HG03342 (cell line): Measurements from ENCODE around the gene PIGQ.

Source experiments
- ATAC-seq: cut with Tn5 transposase; IDR thresholded peaks from one replicate; pipeline ENCODE4 v1.9.1; 2021; ENCODE audit warnings: mild to moderate bottlenecking, moderate library complexity; ENCODE audit not compliant: unreplicated experiment

PIGQ gene

DNA sequence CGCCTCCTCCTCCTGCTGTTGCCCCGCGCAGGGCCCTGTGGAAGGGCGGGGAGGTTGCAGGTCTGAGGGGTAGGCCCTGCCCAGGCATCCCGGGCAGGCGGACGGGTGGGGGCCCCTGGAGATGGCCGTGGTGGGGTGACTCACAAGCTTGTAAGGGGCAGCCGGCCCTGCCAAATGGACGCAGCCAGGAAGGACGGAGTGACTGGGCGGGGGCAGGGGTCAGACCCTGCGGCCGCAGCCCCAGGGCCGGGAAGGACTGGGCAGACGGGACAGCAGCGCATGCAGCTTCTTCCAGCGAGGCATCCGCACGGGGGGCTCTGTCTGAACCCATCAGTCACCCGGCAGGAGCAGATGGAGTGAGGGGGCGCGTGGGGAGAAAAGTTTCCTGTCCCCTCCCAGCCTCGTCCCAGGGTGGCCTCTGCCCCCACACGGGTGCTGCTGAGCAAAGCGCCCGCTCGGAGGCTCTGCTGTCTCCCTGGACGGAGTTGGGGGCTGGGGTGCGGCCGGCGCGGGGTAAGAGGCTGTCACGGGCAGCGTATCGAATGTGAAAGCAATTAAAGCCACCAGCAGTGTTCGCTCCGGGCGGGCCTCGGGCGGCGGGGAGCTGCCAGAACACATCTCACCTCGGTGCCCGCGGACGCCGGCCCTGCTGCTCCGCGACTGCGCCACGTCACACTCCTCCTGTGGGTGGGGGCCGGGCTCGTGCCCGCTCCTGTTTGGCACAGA lies 15.0 kb upstream of the PIGQ start:
- ATAC-seq: no peak

GRCh38 chr16:555528-556473 lies 14.0 kb upstream of the PIGQ start:
- ATAC-seq: no peak

- ATAC-seq: no peak
Measured at GRCh38 chr16:556474-557173, 13.1 kb upstream of the PIGQ start.

DNA sequence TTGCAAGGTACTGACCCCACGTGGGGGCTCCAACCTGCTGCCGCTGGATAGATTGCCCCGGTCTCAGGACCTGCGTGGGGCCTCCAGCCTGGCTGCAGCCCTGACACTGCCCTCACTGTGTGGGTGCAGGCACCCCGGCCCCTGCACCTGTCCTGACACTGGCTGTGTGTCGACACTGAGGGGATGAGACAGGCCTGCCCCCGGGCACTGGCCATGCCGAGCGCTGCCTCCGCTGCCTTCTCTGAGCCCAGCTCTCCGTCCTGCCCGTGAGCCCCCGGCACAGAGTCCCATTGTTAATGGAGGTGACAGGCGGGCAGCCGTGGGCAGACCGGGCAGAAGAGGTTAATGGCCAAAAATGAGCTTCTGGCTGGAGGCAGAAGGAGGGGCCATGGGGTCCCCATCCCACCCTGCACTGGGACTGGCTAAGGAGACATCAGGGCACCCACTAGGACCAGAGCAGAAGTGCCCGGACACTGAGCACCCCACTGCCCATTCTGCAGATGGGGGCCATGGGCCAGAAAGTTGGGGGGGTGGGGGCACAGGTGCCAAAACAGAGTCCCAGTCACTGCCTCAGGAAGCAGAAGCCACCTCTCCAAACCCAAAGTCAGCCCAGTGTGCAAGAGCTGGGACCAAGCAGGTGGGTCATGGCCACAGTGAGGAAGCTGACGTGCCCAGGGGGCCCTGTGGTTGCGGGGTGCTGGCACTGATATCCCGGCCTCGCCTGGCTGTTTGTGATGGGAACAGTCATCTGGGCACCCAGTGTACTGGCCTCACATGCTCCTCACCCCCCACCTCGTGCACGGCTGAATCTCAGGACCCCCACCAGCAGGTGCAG lies 12.1 kb upstream of the PIGQ start:
- no peak for ATAC-seq

GRCh38 chr16:558298-559020 lies 11.3 kb upstream of the PIGQ start:
- ATAC-seq: no peak

- no peak for ATAC-seq
Measured at GRCh38 chr16:559021-559380, 10.8 kb upstream of the PIGQ start.

DNA sequence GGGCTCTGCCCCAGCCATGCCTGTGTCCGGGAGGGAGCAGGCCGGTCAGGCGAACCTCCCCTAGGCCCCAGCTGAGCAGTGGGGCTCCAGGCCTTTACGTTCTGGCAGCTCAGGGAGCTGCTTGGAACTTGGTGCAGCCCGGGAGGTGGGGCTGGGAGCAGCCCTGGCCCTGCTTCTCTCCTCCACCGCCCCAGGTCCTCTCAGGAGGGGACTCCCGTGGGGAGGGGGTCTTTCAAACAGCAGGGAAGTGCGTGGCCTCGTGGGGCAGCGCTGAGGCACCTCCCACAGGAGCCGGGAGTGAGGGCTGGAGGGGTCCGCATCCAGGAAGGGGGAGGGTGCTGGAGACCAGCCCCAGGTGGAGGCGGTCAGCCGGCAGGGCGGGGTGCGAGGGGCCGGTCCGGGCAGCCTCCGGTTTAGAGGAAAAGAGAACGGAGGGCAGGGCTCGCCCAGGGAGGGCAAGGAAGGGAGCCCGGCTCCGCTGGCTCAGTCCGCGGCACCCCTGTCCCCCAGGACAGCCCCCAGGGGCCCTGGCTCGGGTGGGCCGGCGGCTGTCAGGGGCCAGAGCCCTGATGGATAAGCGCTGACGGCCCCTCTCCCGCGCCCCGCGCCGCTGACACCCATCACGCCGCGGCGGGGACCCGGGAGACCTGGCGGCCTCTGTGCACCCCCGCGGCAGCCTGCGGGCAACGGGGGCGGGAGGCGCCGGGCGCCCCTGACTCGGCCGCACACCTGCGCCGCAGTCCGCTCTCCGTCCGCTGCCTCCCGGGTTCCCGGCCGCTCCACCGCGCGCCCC lies 10.2 kb upstream of the PIGQ start:
- ATAC-seq: no peak

DNA sequence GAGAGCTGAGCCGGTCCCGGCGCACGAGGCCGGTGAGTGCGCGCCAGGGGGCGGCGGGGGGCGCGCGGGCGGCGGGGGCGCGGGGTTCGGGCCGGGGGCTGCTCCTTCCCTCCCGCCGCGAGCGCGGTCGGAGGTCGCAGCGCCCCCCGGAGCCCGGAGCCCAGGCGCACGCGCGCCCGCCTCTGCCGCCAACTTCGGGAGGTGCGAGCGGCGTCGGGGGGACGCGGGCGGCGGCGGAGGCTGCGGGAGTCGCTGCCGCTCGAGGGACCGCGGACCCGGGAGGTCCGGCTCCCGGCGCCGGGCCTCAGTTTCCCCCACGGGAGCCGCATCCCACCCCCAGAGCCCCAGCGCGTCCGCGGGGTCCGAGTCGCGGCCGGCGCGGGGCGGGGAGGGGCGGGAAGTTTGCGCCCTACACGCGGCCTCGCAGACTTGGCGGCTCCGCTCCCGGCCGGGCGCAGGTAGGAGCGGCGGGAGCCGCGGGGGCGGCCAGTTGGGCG lies 9.5 kb upstream of the PIGQ start, which contains the start of gene PRR35:
PRR35 (plus strand) TSS at position 191 of the 497 bp plus-strand sequence. CDS start 2,901 bp downstream, outside the sequence.
- no peak for ATAC-seq

DNA sequence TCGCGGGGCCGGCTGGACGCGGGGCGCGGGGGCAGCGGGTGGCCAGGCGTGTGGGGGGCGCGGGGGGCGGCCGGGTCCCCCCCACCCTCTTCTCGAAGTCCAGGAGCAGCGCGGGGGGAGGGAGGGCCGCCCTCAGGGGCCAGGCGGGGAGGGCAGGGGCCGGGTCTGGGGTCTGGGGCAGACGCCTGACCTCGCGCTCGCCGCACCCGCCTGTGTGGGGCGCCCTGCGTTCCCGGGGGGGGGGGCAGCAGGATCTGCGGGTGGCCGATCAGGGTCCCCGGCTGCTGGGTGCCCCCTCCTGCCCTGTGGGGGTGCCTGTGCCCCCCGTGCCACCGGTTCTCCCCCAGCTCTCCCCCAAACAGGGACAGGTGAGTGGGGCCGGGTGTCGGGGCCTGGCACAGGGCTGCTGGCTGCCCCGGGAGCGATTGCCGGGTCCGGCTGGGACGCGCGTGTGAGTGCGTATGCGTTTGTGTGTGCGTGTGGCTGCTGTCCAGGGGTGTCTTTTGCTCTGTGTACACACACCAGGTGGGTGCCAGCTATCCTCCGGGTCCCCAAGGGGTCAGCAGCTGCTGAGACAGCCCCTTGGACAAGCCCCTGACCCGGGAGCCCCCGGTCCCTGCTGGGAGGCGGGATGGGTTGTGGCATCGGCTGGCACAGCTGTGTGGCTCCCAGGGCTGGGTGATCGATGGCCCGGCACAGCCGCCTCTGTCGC lies 8.9 kb upstream of the PIGQ start:
- ATAC-seq: no peak

DNA sequence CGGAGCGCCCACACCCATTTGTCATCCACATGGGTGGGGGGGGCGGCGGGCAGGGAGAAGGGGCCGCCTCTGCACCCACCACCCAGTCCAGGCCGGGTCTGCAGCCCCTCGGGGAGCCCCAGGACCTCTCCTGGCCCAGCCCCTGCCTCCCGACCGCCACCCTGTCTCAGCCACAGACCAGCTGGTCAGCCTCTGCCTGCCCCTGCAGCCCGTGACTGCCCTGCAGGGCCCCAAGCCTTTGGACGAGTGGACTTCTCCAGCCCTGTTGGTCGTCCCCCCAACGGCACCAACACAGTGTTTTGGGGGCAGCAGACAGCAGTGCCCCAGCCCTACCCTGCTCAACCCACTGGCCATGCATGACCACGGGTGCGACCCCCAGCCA lies 8.4 kb upstream of the PIGQ start:
- ATAC-seq: no peak

DNA sequence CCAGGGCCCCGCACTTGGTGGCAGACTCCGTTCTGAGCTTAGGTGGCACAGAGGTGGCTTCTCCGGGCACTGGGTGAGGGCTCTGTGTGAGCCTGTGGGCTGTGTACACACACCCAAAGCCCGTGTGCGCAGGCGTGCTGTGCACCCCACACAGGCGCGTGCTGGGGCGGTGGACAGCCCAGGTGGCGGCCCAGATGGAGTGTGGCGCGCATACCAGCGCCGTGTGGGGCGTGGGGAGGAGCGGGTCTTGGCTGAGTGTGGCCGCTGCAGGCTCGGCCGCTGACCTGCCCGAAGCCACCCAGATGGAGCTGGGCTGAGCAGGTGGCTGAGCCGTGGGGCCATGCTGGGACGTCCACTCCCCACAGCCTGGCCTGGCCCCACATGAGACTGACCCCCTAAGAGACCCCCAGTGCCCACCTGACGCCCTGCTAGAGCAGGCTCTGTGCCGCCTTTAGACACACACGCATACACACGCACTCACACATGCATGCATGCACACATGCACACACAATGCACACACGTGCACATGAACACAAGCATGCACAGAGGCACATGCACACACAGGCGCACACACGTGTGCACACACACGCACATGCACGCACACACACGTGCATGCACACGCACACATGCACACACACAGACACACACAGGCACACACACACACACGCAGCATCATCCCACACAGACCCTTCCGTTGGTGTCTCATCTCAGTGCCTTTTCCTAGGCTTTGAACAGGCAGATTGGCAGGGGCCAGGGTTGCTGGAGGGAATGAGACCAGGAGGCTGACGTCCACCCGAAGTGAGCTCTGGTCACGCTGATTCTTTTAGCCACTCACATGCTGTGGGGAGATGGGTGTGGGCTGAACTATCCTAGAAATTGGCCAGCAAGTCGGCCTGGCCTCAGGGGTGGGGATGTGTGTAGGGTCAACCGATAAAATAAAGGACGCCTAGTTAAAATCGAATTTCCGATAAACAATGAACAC lies 7.5 kb upstream of the PIGQ start:
- ATAC-seq: no peak

GRCh38 chr16:563072-563644 lies 6.6 kb upstream of the PIGQ start:
- no peak for ATAC-seq

- ATAC-seq: no peak
Measured at GRCh38 chr16:564690-565418, 4.9 kb upstream of the PIGQ start.

- no peak for ATAC-seq
Measured at GRCh38 chr16:565419-566330, 4.1 kb upstream of the PIGQ start.
